NCI-H1105 (cell line): ENCODE results near the gene OMA1.
"Not testable (repeated sequence)": the region's sequence is repeated elsewhere in the genome, so short reads cannot be mapped to it uniquely, and the experiment has no call there.

Source experiments
- DNase-seq: peaks from one replicate; lab custom pipeline; 2025; lab: John Stamatoyannopoulos, UW

OMA1 gene

GRCh38 chr1:58546520-58547308 lies at the start of gene OMA1:
Gene OMA1 (minus strand): TSS chr1:58546726. CDS start chr1:58539294, 7,432 bp downstream.
- DNase-seq = peak; percentile 94

DNA sequence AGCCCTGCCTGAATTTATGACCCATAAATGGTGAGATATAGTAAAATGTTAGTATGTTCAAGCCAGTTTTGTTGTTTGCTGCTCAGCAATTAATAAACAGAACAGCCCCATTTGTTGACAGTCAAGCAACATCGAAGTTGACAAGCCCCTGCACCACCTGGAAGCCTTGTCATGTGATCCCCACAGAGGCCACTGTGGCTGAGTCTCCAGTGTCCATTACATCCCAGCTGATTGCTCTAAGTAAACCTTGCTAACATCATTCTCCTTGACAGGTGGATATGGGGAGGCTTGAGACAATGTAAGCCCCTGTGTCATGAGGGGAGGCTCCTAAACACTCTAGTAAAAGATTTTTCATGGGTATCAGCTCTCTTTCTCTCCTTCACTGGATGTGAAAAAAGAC lies 48.0 kb upstream of the OMA1 start:
- DNase-seq = no peak

DNA sequence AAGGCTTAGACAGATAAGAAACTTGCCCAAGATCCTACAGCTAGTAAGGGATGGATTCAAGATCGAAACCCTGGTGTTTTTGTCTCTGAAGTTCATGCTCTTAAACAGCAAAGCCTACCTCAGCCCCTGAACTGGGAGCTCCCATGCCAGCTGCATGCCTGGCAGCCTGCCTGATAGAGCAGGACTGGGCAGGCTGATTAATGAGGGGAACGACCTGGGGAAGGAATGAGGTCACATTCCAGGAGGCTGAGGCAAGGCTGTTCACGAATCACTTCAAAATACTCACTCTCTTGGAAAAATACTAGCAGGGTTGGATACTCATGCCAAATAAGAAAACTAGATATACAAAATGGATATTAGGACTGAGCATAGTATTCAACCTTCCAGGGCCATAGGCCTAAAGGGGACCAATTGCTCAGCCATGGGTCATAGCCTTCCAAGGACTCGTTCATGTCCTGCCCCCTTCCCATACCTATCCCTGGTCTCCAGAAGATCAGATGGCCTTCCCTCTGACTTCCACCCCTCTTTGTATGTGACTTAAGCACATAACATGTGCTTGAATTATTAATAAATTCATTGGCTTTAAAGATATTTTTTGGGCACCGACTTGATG lies 46.1 kb upstream of the OMA1 start:
- no peak for DNase-seq

GRCh38 chr1:58591806-58592205 lies 45.3 kb upstream of the OMA1 start:
- DNase-seq = no peak

- DNase-seq = no peak
Observed at GRCh38 chr1:58590019-58590418, 43.5 kb upstream of the OMA1 start.

DNA sequence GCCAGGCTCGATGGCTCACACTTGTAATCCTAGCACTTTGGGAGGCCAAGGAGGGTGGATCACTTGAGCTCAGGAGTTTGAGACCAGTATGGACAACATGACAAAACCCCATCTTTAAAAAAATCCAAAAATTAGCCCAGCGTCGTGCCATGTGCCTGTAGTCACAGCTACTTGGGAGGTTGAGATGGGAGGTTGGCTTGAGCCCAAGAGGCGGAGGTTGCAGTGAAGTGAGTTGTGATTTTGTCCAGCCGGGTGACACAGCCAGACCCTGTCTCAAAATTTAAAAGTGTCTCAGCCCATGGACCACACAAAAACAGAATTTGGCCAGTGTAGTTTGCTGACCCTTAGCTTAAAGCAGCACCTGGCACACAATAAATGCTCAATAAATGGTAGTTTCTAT lies 41.9 kb upstream of the OMA1 start:
- DNase-seq = no peak

DNA sequence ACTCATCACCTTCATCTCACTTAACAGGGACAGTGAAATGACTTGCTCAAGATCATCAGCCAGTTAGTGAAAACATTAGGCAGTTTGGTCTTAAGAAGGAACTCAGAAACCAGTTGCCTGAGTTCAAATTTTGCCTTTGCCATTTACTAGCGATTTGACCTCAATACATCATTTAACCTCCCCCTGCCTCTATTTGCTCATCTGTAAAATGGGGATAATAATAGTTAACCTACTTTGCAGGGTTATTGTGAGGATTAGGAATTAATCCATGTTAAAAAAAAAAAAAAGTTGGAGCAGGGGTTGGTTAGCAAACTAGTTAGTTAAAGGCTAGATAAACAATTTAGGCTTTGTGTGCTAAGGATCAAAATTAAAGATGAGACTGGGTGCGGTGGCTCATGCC lies 41.1 kb upstream of the OMA1 start:
- DNase-seq = no peak

GRCh38 chr1:58586271-58586670 lies 39.7 kb upstream of the OMA1 start:
- no peak for DNase-seq

DNA sequence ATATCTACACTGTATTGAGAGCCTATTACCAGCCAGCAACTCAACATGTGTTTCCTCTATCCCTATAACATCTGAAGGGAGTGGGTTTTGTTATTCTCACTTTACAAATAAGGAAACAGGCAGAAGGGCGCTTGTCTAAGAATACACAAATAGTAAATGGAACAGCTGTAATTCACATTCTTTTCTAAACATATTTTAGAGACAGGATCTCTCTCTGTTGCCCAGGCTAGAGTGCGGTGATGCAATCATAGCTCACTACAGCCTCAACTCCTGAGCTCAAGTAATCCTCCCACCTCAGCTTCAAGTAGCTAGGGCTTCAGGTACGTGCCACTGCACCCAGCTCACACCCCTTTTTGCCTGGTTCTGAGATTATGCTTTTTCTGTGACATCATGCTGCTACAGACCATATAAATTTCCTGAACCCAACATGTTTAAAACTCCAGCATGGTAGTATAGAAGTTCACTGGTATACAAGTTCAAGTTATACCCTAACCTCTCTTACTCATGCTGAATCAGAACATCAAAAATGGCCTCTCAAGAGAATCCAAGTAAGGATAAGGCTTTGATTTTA lies 39.1 kb upstream of the OMA1 start:
- DNase-seq = no peak

DNA sequence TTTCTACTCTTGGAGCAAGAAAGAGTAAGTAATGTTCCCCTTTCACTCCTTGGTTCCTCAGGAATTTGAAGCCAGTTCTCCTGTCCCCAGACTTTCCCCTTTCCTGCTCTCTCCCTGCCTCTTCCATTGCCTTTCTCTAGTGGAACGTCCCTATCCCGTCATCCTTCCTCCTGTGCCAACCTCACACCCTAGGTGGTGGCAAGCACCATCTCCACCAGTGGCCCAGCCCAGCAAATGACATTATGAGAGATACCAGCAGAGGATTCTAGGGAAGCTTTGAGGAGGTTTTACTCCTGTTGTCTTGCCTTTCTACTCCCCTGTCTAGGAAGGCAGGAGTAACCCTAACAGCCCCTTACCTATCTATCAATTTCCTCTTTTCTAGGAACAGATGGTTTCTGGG lies 38.6 kb upstream of the OMA1 start:
- DNase-seq = no peak

DNA sequence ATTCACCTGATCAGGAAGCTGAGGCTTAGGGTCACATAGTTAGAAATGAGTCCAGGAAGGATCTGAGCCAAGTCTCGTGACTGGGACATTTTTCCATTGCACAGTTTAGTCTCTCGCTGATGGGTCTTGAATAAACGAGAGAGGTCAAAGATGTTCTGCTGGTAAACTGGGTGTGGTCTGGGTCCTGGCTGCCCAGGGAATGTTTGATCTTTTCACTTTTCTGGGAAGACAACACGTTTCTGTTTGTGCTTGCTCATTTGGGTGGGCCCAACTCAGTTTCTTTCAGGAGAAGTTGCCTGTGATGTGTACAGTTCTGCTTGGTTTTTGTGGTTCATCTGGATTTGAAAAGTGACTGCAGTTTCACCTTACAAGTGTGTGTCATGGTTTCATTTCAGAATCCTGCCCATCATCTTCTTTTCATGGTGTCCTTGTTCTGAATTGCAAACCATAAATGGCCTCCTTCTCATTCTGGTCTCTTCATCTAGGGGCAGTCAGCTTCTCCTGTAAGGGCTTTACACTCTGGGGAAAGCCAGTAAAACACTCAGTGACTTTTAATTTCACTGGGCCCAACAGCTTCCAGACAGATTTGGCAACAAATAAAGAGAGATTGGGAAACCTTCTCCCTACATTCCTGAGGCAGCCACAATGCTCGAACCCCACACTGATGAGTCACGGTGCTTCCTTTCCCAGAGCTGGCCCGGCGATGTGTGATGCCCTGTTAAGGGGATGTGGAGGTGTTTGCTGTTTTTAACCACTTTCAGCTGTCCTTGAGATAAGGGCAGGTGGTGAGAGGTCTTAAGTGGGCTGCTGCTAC lies 37.8 kb upstream of the OMA1 start:
- DNase-seq = no peak

- no peak for DNase-seq
Observed at GRCh38 chr1:58583496-58583895, 37.0 kb upstream of the OMA1 start.

DNA sequence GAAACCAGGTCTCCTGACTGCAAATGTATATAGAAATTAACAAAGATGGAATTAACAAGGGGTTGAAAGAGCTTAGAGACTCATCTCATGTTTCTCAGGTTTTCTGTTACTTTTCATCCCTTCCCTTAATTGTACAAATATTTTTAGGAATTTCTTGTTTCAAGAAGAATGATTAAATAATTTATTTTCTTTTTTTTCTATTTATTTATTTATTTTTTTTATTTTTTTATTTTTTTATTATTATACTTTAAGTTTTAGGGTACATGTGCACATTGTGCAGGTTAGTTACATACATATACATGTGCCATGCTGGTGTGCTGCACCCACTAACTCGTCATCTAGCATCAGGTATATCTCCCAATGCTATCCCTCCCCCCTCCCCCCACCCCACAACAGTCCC lies 35.6 kb upstream of the OMA1 start:
- not testable (repeated sequence) for DNase-seq

DNA sequence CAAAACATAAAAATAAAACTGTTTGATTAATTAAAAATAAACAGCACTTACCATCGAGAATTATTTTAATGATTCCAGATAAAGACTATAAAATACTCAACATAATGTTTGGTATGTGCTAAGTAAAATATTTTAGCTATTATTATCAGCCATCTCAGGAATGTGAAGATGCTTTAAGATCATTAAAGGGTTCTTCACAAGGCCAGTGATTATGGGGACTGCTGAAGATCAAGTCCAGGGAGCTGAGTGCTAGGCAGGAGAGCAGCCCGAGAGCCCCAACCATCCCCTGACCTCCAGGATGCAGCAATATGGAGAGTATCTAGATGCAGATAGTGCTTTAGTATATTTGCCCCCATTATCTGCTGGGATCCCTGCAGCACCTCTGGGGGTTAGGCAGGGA lies 35.1 kb upstream of the OMA1 start:
- no peak for DNase-seq

- no peak for DNase-seq
Observed at GRCh38 chr1:58580186-58580585, 33.7 kb upstream of the OMA1 start.

DNA sequence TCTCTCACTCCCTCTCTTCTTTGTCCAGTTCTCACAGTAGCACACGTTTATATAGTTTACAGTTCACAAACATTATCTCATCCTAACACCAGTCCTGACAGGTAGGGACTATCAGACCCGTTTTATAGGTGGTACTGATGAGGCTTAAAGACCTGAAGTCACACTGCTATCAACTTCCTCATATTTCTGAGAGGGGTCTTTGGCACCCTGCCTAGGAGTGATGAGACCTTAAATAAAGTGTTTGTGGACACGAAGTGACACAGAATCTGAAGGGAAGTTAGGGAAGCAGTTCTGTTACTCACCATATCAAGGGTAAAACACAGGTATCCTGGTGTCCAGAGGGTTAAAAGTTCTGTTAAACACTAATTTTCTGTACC lies 31.1 kb upstream of the OMA1 start:
- DNase-seq = no peak

- DNase-seq = no peak
Observed at GRCh38 chr1:58576727-58577653, 30.5 kb upstream of the OMA1 start, which contains the start of gene TACSTD2. Gene TACSTD2 (minus strand): TSS chr1:58577252. CDS start chr1:58577156, 96 bp downstream.

GRCh38 chr1:58576325-58576726 lies 29.8 kb upstream of the OMA1 start:
- DNase-seq = no peak

GRCh38 chr1:58575551-58576324 lies 29.2 kb upstream of the OMA1 start:
- DNase-seq = no peak

GRCh38 chr1:58574816-58575215 lies 28.3 kb upstream of the OMA1 start:
- no peak for DNase-seq
